ENCODE results near the gene ZNF614.
"Not testable (repeated sequence)": the region's sequence is repeated elsewhere in the genome, so short reads cannot be mapped to it uniquely, and the experiment has no call there.

The ZNF614 gene

DNA sequence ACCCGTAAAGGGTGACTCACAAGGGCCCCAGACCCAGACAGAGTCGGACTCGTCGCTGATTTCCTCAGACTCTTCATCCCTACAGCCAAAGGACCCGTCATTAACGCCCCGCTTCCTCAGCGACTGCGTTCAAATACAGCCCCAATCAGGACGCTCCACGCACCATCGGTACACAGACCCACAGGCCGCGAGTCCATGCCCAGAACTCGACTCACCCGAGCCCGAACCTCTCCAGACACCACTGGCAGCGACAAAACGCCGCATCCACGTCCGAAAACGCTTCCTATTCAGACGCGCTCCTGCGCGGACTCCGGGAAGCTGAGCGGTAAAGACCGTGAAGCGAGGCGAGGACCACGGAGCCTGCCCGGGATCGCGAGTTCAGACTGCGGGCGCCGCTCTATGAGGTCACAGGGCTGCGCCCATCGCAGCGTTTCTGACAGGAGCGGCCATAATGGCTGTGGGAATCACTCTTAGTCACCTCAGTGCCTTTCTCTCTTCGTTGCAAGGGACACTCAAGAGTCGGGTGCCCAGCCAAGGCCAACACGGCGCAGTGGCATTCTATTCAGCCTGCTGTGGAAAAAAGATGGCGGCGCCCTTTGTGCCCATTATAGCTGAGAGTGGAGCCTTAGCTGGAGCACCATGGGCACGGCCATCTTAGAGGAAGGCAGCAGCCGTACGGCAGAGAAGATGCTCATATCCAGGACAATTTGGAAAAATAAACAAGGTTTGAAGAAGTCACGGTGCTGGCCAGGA, at the start of gene ZNF614:
TSS of gene ZNF614 (minus strand) at position 353 of the 753 bp plus-strand sequence. CDS start 2,634 bp downstream, outside the sequence.
- peak; percentile 79 to 83 for DNase-seq

DNA sequence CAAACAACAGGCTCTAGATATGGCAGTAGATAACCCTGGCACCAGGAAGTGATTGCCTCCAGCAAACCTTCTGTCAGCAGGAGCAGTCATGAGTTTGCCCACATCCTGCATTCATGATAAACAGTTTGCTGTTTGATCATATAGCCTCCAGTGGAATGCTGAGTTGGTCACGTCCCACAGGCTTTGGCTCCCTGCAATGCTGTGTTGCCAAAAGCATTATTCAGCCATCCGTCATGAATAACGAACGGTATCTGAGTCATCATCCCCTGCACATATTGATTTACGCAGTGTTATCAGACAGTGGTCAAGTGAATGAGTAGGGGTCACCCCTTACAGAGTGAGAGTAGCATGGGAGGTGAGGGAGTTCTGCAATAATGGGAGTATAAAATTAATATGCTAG, 42.3 kb upstream of the ZNF614 start:
- no peak for DNase-seq

DNA sequence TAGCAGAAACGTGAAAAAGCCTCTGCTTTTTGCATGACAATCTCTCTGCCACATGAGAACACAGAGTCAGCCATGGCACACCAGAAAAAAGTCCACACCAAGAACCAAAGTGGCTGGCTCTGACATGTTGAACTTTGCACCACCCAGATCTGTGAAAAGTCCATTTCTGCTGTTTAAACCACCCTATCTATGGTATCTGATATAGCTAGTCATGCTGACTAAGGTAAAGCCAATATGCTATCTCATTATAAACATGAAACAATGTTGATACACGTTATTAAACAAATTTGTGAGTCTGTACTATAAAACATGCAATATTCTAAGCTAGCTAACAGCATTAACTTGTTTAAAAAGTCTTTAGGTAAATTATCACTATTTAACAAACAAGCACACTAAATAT, 41.5 kb upstream of the ZNF614 start:
- no peak for DNase-seq

DNA sequence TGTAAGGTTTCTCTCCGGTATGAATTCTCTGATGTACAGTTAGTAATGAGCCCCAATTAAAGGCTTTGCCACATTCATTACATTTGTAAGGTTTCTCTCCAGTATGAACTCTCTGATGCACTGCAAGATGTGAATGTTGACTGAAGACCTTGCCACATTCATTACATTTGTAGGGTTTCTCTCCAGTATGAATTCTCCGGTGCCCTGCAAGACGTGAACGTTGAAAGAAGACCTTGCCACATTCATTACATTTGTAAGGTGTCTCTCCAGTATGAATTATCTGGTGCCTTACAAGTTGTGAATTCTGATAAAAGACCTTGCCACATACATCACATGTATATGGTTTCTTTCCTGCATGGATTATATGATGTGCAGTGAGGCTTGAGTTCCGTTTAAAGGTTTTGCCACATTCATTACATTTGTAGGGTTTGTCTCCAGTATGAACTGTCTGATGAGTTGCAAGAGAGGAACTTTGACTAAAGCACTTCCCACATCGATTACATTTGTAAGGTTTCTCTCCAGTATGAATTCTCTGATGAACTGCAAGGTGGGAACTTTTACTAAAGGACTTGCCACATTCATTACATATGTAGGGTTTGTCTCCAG, 38.2 kb upstream of the ZNF614 start:
- DNase-seq, result no peak

DNA sequence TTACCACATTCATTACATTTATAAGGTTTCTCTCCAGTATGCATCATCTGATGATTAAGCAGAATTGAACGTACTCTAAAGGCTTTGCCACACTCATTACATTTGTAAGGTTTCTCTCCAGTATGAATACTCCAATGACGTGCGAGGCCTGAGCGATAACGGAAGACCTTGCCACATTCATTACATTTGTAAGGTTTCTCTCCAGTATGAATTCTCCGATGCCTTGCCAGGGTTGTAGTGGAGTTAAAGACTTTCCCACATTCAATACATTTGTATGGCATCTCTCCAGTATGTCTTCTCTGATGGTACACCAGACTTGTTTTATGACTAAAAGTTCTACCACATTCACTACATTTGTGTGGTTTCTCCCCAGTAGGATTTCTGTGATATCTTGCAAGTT, 37.2 kb upstream of the ZNF614 start:
- no peak for DNase-seq

DNA sequence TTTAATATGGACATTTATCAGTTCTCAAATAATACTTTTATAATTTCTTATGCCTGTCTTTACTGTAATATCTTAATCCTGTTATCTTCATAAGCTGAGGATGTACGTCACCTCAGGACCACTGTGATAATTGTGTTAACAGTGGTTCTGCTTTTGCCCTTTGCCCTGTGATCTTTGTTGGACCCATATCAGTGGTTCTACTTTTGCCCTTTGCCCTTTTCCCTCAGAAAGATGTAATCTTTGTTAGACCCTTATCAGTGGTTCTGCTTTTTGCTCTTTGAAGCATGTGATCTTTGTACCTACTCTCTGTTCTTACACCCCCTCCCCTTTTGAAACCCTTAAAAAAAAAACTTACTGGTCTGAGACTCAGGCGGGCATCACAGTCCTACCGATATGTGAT, 28.3 kb upstream of the ZNF614 start:
- DNase-seq, result not testable (repeated sequence)

DNA sequence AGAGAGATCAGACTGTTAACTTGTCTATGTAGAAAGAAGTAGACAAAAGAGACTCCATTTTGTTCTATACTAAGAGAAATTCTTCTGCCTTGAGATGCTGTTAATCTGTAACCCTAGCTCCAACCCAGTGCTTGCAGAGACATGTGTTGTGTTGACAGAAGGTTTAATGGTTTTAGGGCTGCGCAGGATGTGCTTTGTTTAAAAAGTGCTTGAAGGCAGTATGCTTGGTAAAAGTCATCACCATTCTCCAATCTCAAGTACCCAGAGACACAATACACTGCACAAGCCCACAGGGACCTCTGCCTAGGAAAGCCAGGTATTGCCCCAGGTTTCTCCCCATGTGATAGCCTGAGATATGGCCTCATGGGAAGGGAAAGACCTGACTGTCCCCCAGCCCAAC, 23.6 kb upstream of the ZNF614 start:
- not testable (repeated sequence) for DNase-seq

DNA sequence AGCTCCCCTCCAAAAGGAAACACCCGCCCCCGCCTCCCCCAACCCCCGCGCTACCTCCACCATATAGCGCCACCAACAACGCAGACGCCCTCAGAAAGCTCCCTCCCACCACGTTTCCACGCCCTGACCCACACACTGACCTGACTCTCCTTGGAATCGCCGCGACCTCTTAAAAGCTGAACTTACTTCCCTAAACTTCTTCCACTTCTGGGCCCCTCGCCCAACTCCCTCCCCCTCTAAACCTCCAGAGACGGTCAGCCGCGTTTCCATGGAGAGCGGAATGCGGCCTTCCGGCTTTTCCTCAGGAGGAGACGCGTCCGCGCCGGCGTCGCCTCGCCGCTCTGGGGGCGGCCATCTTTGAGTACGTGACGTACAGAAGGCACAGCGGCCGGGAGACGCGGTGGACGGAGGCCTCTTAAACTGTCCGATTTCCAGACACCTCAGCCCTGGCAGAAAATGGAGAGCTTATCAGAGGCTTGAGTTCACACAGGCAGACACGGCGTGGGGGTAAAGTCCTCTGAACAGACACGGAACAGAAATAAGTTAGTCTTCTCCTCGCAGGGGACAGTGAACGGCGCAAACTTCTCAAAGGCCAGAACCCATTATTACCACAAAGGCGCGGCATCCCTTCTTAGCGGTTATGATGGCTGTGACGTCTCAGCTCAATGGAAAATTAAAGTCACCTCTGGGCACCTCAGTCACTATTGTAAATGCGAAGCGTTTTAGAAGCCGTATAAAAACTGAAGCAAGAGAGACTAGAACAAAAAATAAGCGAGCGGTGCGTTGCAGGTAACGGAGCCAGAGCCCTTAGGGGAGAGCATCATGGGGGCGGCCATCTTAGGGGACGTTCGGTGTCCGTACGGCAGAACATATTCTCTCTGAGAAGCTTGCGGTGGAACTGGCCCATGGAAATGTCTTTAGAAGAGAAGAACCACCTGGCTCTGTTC, 20.6 kb upstream of the ZNF614 start, which contains the start of gene ZNF432:
TSS of gene ZNF432 (minus strand) at position 284 of the 947 bp plus-strand sequence. CDS start 1,970 bp downstream, outside the sequence.
- peak; percentile 91 to 94 for DNase-seq

DNA sequence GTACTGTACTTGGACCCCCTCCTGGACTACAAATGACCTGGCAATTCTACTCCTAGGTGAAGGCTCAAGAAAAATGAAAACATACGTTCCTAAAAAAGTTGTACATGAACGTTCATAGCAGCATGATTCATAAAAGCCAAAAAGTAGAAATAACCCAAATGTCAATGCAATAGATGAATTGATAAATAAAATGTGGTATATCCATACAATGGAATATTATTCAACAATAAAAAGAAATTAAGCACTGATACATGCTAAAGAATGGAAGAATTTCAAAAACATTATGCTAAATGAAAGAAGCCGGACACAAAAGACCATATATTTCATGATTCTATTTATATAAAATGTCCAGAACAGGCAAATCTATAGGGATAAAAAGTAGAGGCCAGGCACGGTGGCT, 11.0 kb upstream of the ZNF614 start:
- DNase-seq, result no peak

DNA sequence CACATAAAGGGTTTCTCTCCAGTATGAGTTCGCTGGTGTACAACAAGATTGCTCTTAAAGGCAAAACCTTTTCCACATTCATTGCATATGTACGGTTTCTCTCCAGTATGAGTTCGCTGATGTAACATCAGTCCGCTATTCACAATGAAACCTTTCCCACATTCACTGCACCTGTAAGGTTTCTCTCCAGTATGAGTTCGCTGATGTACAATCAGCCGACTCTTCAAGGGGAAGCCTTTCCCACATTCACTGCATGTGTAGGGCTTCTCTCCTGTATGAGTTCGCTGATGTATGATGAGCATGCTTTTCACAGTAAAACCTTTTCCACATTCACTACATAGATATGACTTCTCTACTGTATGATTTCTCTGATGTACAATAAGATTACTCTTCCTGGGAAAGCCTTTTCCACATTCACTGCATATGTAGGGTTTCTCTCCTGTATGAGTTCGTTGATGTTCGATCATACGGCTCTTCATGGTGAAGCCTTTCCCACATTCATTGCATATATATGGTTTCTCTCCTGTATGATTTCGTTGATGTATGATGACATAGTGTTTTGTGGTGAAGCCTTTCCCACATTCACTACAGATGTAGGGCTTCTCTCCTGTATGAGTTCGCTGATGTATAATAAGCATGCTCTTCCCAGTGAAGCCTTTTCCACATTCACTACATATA, 6.0 kb upstream of the ZNF614 start:
- no peak for DNase-seq

DNA sequence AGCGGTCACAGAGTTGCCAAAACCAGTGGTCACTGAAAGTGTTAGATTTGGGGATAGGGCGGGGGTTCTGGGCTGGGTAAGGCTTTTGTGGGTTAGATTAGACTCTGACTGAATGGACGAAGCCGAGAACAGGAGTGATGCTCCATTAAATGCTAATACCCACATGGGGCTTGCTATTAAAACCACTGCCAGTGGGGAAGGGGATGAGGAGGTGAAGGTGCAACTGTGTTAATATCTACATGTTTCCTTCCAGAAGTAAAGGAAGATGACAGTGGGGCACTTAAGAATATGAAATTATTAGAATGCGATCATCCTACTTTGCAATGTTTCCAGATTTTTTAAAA, 573 bp upstream of the ZNF614 start:
- no peak for DNase-seq

DNA sequence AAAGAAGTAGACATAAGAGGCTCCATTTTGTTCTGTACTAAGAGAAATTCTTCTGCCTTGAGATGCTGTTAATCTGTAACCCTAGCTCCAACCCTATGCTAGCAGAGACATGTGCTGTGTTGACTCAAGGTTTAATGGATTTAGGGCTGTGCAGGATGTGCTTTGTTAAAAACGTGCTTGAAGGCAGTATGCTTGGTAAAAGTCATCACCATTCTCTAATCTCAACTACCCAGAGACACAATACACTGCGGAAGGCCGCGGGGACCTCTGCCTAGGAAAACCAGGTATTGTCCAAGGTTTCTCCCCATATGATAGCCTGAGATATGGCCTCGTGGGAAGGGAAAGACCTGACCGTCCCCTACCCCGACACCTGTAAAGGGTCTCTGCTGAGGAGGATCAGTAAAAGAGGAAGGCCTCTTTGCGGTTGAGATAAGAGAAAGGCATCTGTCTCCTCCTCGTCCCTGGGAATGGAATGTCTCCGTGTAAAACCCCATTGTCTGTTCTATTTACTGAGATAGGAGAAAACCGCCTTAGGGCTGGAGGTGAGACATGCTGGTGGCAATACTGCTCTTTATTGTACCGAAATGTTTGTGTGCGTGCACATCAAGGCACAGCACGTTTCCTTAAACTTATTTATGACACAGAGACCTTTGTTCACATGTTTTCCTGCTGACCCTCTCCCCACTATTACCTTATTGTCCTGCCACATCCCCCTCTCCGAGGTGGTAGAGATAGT, 1.8 kb downstream of the ZNF614 start:
- not testable (repeated sequence) for DNase-seq

DNA sequence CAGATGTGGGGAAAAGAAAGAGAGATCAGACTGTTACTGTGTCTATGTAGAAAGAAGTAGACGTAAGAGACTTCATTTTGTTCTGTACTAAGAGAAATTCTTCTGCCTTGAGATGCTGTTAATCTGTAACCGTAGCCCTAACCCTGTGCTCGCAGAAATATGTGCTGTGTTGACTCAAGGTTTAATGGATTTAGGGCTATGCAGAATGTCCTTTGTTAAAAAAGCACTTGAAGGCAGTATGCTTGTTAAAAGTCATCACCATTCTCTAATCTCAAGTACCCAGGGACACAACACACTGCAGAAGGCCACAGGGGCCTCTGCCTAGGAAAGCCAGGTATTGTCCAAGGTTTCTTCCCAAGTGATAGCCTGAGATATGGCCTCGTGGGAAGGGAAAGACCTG, 3.7 kb downstream of the ZNF614 start:
- DNase-seq, result not testable (repeated sequence)

DNA sequence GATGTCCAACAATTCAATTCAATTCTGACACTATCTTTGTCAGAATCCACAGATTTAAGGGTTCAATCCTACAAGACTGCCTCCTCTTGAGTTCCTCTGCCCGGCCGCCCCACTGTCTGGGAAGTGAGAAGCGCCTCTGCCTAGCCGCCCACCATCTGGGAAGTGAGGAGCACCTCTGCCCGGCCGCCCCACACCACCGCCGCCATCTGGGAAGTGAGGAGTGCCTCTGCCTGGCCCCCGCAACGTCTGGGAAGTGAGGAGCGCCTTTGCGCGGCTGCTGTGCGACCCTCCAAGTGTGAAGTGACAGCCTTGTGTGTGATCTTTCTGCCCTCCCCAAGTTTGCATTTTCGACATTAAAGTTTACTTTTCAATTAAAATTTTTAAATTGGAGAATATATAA, 6.0 kb downstream of the ZNF614 start:
- no peak for DNase-seq

DNA sequence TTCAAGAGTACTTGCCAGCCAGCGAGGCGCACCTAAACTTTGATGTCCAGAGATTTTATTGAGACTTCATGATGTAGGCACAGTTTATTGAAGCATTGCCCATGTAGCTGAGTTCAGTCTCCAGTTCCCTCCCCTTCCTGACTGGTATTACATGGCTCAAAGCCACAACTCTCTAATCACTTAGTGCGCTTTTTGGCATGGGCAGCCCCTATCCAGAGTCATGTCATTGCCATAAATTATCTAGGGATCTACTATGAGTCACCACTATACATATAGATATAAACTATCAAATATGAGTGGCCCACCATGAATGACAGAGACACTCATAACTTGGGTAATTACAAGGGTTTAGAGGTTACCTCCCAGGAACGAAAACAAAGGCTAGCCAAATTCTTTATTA, 7.7 kb downstream of the ZNF614 start:
- DNase-seq, result no peak

DNA sequence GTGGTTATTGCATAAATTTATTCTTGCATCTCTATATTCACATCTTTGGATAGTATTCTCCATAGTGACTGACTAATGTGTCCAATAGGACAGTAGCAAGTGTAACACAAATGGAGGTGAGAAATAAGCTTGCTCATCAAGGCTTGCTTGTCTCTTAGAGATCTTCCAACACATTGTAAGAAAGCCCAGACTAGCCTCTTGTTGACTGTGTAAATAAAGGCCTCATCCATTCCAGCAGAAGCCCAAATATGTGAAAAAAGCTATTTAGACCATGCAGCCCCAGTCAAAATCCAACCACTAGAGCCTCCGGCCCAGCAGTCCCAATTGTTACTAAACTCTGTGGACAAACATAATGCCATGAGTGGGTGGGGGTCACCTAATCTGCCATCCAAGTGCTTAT, 17.5 kb downstream of the ZNF614 start:
- no peak for DNase-seq

DNA sequence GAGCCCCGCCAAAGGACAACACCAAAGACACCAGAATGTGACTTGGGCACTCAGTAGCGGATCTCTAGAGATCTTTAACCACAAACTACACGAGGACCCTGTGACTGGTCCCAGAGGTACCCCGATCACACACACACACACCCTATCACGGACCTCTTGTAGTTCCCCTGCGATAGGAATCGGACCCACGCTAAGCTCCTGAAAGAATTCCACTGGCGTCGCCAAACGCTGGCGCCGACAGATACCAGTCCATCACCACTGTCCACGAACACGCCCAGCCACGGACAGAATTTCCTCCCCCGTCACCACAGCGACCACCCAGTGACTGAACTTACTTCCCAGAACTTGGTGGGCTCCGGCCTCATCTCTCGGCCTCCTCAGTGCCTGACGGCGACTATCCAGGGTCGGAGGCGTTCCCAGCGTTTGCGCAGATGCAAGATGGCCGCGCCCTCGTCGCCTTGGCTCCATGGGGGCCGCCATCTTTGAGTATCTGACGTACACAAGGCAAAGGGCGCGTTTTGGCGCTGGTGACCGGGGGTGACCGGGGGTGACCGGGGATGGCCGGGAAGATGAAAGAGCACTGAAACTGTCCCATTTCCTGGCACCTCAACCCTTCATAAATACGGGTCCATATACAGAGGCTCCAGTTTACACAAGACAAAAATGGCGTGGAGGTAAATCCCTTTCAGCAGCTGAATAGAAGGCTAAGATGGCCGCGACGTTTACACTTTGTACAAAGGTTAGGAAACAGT, 20.2 kb downstream of the ZNF614 start, which contains the start of gene ZNF615:
TSS of gene ZNF615 (minus strand) at position 406 of the 752 bp plus-strand sequence. CDS start 4,500 bp downstream, outside the sequence.
- peak; percentile 84 to 94 for DNase-seq

DNA sequence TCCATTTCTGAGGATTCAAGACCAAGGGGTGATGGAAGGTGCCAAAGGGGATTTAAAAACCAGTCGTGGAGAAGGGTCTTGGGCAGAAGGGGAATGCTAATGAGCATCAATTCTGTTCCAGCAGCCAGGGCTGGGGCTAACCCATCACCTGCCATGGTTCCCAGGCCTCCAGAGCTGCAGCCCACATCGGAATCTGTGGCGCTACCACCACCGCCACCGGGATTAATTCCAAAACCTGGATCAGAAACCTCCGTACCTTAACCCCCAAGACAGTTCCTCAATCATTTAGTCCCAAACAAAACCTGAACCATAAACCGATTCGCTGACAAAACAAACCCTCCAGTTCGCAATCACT, 20.8 kb downstream of the ZNF614 start:
- DNase-seq, result no peak

DNA sequence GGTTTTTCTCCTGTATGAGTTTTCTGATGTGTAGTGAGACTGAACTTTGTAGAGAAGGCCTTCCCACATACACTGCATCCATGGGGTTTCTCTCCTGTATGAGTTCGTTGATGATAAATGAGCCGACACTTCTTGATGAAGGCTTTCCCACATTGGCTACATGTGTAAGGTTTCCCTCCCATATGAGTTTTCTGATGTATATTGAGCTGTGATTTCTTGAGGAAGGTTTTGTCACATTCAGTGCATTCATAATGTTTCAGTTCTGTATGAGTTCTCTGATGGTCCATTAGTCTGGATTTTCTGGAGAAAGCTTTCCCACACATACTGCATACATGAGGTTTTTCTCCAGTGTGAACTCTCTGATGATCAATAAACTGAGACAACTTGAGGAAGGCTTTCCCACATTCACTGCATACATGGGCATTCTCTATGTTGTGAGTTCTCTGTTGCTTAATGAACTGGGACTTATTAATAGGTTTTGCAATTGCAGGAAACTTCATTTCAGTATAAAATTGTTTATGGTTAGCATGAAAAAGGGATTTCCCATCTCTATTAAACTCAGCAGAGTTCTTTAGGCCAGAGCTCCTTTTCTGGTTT, 34.0 kb downstream of the ZNF614 start:
- no peak for DNase-seq

DNA sequence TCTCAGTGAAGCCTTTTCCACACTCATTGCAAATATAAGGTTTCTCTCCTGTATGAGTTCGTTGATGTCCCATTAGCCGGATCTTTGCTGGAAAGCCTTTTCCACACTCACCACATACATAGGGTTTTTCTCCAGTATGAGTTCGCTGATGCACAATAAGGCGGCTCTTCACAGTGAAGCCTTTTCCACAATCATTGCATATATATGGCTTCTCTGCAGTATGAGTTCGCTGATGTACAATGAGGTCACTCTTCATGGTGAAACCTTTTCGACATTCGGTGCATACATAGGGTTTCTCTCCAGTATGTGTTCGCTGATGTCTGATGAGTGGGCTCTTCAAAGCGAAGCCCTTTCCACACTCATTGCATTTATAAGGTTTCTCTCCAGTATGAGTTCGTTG, 34.8 kb downstream of the ZNF614 start:
- DNase-seq, result no peak

Data from NCI-H1930 (cell line).